SK-N-SH treated with all-trans-retinoic acid at 6 μM for 48 hours (cell line): Measurements from ENCODE around the gene HP1BP3.

Experiments
- ARNTL ChIP-seq: fragments of 450-650 bp; formaldehyde crosslinking; IDR thresholded peaks from 2 replicates; pipeline ENCODE4 v1.5.0; 2020; ENCODE audit warnings: low read depth, mild to moderate bottlenecking, moderate library complexity, borderline replicate concordance
- BACH2 ChIP-seq: fragments of 250-450 bp; sonication (Bioruptor Pico); IDR thresholded peaks from 2 replicates; pipeline ENCODE4 v1.9.0; 2021; ENCODE audit warnings: mild to moderate bottlenecking, borderline replicate concordance
- CREB5 ChIP-seq: fragments of 250-450 bp; sonication (Bioruptor Pico); IDR thresholded peaks from 2 replicates; pipeline ENCODE4 v1.5.1; 2020; ENCODE audit warnings: low read depth, mild to moderate bottlenecking, moderate library complexity
- ESRRG ChIP-seq: fragments of 250-450 bp; sonication (Bioruptor Pico); IDR thresholded peaks from 2 replicates; pipeline ENCODE4 v1.6.1; 2021; ENCODE audit warnings: mild to moderate bottlenecking
- PATZ1 ChIP-seq: fragments of 250-450 bp; sonication (Bioruptor Pico); IDR thresholded peaks from 2 replicates; pipeline ENCODE4 v1.8.0; 2020; ENCODE audit warnings: mild to moderate bottlenecking, moderate library complexity, borderline replicate concordance
- POU6F1 ChIP-seq: fragments of 250-450 bp; sonication (Bioruptor Pico); IDR thresholded peaks from 2 replicates; pipeline ENCODE4 v1.8.0; 2021; ENCODE audit warnings: low read depth, mild to moderate bottlenecking, moderate library complexity, borderline replicate concordance
- RARB ChIP-seq: fragments of 250-450 bp; sonication (Bioruptor Pico); IDR thresholded peaks from 2 replicates; pipeline ENCODE4 v1.8.0; 2021; ENCODE audit warnings: mild to moderate bottlenecking, moderate library complexity
- SNAI2 ChIP-seq: fragments of 250-450 bp; sonication (Bioruptor Pico); IDR thresholded peaks from 2 replicates; pipeline ENCODE4 v1.5.0; 2020; ENCODE audit warnings: mild to moderate bottlenecking, moderate library complexity
- ZFP30 ChIP-seq: fragments of 450-650 bp; formaldehyde crosslinking; IDR thresholded peaks from 2 replicates; pipeline ENCODE4 v1.5.0; 2022; ENCODE audit warnings: mild to moderate bottlenecking, moderate library complexity
- ZNF565 ChIP-seq: fragments of 450-650 bp; formaldehyde crosslinking; conservative IDR thresholded peaks from 2 replicates; pipeline ENCODE4 v1.5.0; 2020; ENCODE audit warnings: low read depth, mild to moderate bottlenecking, moderate library complexity
- ZNF8 ChIP-seq: fragments of 450-650 bp; formaldehyde crosslinking; IDR thresholded peaks from 2 replicates; pipeline ENCODE4 v1.5.0; 2020; ENCODE audit warnings: mild to moderate bottlenecking, moderate library complexity

- TF ChIP-seq CREB5 (CRISPR knock-in tag) (no peak), SNAI2 (CRISPR knock-in tag) (no peak), ZNF565 (CRISPR knock-in tag) (no peak), ARNTL (CRISPR knock-in tag) (no peak), PATZ1 (no peak), ZNF8 (CRISPR knock-in tag) (no peak), BACH2 (CRISPR knock-in tag) (no peak), POU6F1 (CRISPR knock-in tag) (no peak), ZFP30 (no peak), RARB (CRISPR knock-in tag) (no peak), ESRRG (no peak)
These were observed 91.6 kb downstream of the HP1BP3 start for GRCh38 chr1:20695515-20695914.
